HCT116 (cell line): ENCODE data around the gene GNG7. TPM values are rescaled to one million over a fixed set of nuclear protein-coding genes. Genes with fewer than 3 reads are reported as not detected.

ENCODE experiments used
- ATAC-seq: fragments of 200-7000 bp; cut with Tn5 transposase; 2 replicates; pipeline ENCODE4 v1.9.1; 2020; ENCODE audit warnings: mild to moderate bottlenecking, moderate library complexity
- BruUV-seq: library from RNA; stranded (reverse); fragments of 400-500 nt; replicated peaks from 2 replicates; lab custom pipeline; 2021; lab: Mats Ljungman, UMichigan
- CTCF ChIA-PET: fragments of 300-600 bp; sonication (Branson Sonifier 250); formaldehyde crosslinking; loops from one replicate; lab custom pipeline; 2021; ENCODE audit warnings: antibody characterized with exemption; lab: Charles Lee
- POLR2A ChIA-PET: fragments of 300-600, 350-600 bp; sonication (Branson Sonifier 250); formaldehyde crosslinking; loops from one replicate; lab custom pipeline; 2021; ENCODE audit warnings: antibody characterized with exemption; lab: Charles Lee
- RAD21 ChIA-PET, 2 experiments: fragments of 300-600 bp; sonication (Branson Sonifier 250); formaldehyde crosslinking; loops; one replicate each; lab custom pipeline; 2023; ENCODE audit warnings: low total read pairs in 2 of 2; ENCODE audit not compliant: uncharacterized antibody in 2 of 2, unreplicated experiment in 2 of 2, low non-redundant PET in 1 of 2; lab: Charles Lee
- DNase-seq: peaks from one replicate; pipeline ENCODE4 v3.0.0-alpha.2; 2010; ENCODE audit warnings: low read depth, low spot score
- H2AFZ ChIP-seq: fragments of 200-600 bp; shearing (Covaris generic), sonication (generic); 2 replicates; pipeline ENCODE4 v1.6.1; 2017; ENCODE audit warnings: low read depth, mixed run types, mixed read lengths, antibody characterized with exemption, low read length; ENCODE audit not compliant: poor library complexity, severe bottlenecking
- H3K27ac ChIP-seq: 2 replicates; pipeline ENCODE4 v1.5.1; 2012; ENCODE audit warnings: low read depth, low read length
- H3K27me3 ChIP-seq: fragments of 200-600 bp; sonication (generic); 2 replicates; pipeline ENCODE4 v1.6.1; 2016; ENCODE audit warnings: mixed run types, low read length, mixed read lengths; ENCODE audit not compliant: insufficient read depth
- H3K36me3 ChIP-seq, 2 experiments: fragments of 200-500 bp in 1 of 2; fragments of 200-600 bp in 1 of 2; sonication (Bioruptor generic) in 1 of 2; sonication (generic) in 1 of 2; 2 replicates each; pipeline versions ENCODE4 v1.5.1 to v1.6.1; 2014 to 2016; ENCODE audit warnings: low read length in 2 of 2, inconsistent platforms in 1 of 2, mixed read lengths in 1 of 2, mixed run types in 1 of 2; ENCODE audit not compliant: insufficient read depth in 2 of 2, control insufficient read depth in 1 of 2
- H3K4me1 ChIP-seq, 2 experiments: fragments of 200-600 bp in 1 of 2; sonication (generic) in 1 of 2; 2 replicates each; pipeline versions ENCODE4 v1.5.1 to v1.6.1; 2012 to 2017; ENCODE audit warnings: low read length in 2 of 2, inconsistent platforms in 1 of 2, mild to moderate bottlenecking in 1 of 2, mixed read lengths in 1 of 2, mixed run types in 1 of 2, moderate library complexity in 1 of 2; ENCODE audit not compliant: insufficient read depth in 2 of 2, control insufficient read depth in 1 of 2
- H3K4me2 ChIP-seq: fragments of 200-600 bp; sonication (generic); 2 replicates; pipeline ENCODE4 v1.6.1; 2017; ENCODE audit warnings: mixed run types, low read length, mixed read lengths
- H3K4me3 ChIP-seq, 2 experiments: fragments of 200-600 bp in 1 of 2; sonication (generic) in 1 of 2; replicated peaks in 1 of 2; 2 replicates each; pipeline ENCODE4 v1.5.1; 2011 to 2016; ENCODE audit warnings: low read length in 2 of 2, control low read depth in 1 of 2, low read depth in 1 of 2, mild to moderate bottlenecking in 1 of 2, mixed read lengths in 1 of 2, mixed run types in 1 of 2
- H3K79me2 ChIP-seq: fragments of 200-600 bp; sonication (generic); 2 replicates; pipeline ENCODE4 v1.6.1; 2017; ENCODE audit warnings: mild to moderate bottlenecking, mixed run types, low read length, moderate library complexity, mixed read lengths; ENCODE audit not compliant: insufficient read depth
- H3K9ac ChIP-seq: fragments of 200-600 bp; sonication (generic); 2 replicates; pipeline ENCODE4 v1.6.1; 2016; ENCODE audit warnings: low read length, mixed read lengths
- H3K9me2 ChIP-seq: fragments of 200-600 bp; sonication (generic), shearing (Covaris generic); 2 replicates; pipeline ENCODE4 v1.6.1; 2017; ENCODE audit warnings: mixed run types, mild to moderate bottlenecking, moderate library complexity; ENCODE audit not compliant: insufficient read depth
- H3K9me3 ChIP-seq, 2 experiments: fragments of 200-500 bp in 1 of 2; fragments of 200-600 bp in 1 of 2; sonication (Bioruptor generic) in 1 of 2; sonication (generic) in 1 of 2; 2 replicates each; pipeline ENCODE4 v1.6.1; 2014 to 2017; ENCODE audit warnings: low read length in 2 of 2, mixed read lengths in 2 of 2, inconsistent platforms in 1 of 2, low read depth in 1 of 2, mild to moderate bottlenecking in 1 of 2, mixed run types in 1 of 2, moderate library complexity in 1 of 2; ENCODE audit not compliant: control insufficient read depth in 1 of 2, insufficient read depth in 1 of 2
- H4K20me1 ChIP-seq: fragments of 200-600 bp; sonication (generic), shearing (Covaris generic); 2 replicates; pipeline ENCODE4 v1.6.1; 2017; ENCODE audit warnings: mixed run types, mild to moderate bottlenecking, moderate library complexity; ENCODE audit not compliant: insufficient read depth
- ATF3 ChIP-seq: IDR thresholded peaks from 2 replicates; pipeline ENCODE4 v1.6.1; 2012
- EGR1 ChIP-seq: IDR thresholded peaks from 2 replicates; pipeline ENCODE4 v1.6.1; 2012; ENCODE audit warnings: low read depth
- ELF1 ChIP-seq: IDR thresholded peaks from 2 replicates; pipeline ENCODE4 v1.6.1; 2012; ENCODE audit warnings: low read depth, borderline replicate concordance
- EZH2 ChIP-seq: fragments of 200-600 bp; sonication (generic); IDR thresholded peaks from 2 replicates; pipeline ENCODE4 v1.6.1; 2017; ENCODE audit warnings: antibody characterized with exemption, mixed run types
- EZH2phosphoT487 ChIP-seq: fragments of 200-600 bp; IDR thresholded peaks from 2 replicates; pipeline ENCODE4 v1.6.1; 2018; ENCODE audit warnings: antibody characterized with exemption, borderline replicate concordance
- FOSL1 ChIP-seq: IDR thresholded peaks from 2 replicates; pipeline ENCODE4 v1.6.1; 2012; ENCODE audit warnings: low read depth
- SIN3A ChIP-seq: IDR thresholded peaks from 2 replicates; pipeline ENCODE4 v1.6.1; 2012; ENCODE audit warnings: low read depth
- SRF ChIP-seq: IDR thresholded peaks from 2 replicates; pipeline ENCODE4 v1.6.1; 2012; ENCODE audit warnings: low read depth
- ZFX ChIP-seq: fragments of 450-650 bp; IDR thresholded peaks from 2 replicates; pipeline ENCODE4 v1.6.1; 2017
- intact Hi-C: fragments of 100-400 bp; cut with micrococcal nuclease; formaldehyde crosslinking; loops from 2 replicates; pipeline ENCODE4 v1.10.0; 2022
- total RNA-seq: library from RNA; stranded (reverse); gene quantifications from one replicate; pipeline ENCODE4 v1.2.1, GENCODE V29; 2021; ENCODE audit not compliant: unreplicated experiment

The GNG7 gene
- total RNA-seq, 1 experiment from 2014 or later = 11.3 TPM

DNA sequence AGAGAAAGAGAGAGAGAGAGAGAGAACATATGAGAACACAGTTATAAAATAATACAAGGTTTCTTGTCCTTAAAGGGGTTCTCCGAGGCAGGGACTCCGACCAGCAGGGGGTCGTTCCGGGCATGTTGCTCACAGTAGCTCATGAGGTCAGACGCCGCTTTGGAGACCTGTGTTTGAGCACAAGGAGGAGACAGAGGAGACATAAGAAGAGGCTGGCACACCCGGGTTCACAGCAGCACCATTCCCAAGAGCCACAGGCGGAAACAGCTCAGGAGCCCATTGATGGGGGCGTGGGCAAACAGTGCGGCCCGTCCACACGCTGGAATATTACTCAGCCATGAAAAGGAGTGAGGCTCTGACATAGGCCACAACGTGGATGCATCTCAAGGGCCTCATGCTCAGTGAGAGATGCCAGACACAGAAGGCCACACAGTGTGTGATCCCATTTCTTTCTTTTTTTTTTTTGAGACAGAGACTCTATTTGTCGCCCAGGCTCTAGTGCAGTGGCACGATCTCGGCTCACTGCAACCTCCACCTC is 187.4 kb downstream of the GNG7 start:
- no peak overlapping the region for H3K9ac ChIP-seq
- CTCF ChIA-PET = interaction anchor here (1.1 kb wide), 1 partner anchor 9 kb away, joined by 3 read pairs; no protein-coding TSS in a partner anchor
- H3K9me3 ChIP-seq = no peaks in the 10 kb centered on the region
- intact Hi-C loops = no loop called here
- RAD21 ChIA-PET = no interaction called here
- peaks cover 15 to 39% of the 10 kb centered on the region in 2 experiments for H3K4me1 ChIP-seq
- H4K20me1 ChIP-seq = no peaks in the 10 kb centered on the region
- ATAC-seq = no peak
- no peaks in the 10 kb centered on the region for H3K79me2 ChIP-seq
- no peak for DNase-seq
- POLR2A ChIA-PET = interaction anchor here (0.6 to 1.1 kb wide), 2 partner anchors 10 to 12 kb away, joined by 4 read pairs; no protein-coding TSS in a partner anchor
- H3K36me3 ChIP-seq = no peaks in the 10 kb centered on the region
- no peak for TF ChIP-seq EZH2
- no peak for TF ChIP-seq FOSL1
- TF ChIP-seq EGR1 = no peak
- TF ChIP-seq ELF1 = no peak
- TF ChIP-seq SRF = no peak
- TF ChIP-seq EZH2phosphoT487 = no peak
- TF ChIP-seq SIN3A = no peak
- no peak for TF ChIP-seq ATF3
- no peaks in the 10 kb centered on the region for H3K27me3 ChIP-seq
- no peak overlapping the region for H3K27ac ChIP-seq
- no peaks in the 10 kb centered on the region for H3K9me2 ChIP-seq
- H3K4me3 ChIP-seq = no peak overlapping the region
- no TSS peak for BruUV-seq
- no peak overlapping the region for H3K4me2 ChIP-seq
- H2AFZ ChIP-seq = no peak overlapping the region

- no TSS peak for BruUV-seq
- Histone ChIP-seq H4K20me1 (no peaks in the 10 kb centered on the region), H3K9me3 (no peaks in the 10 kb centered on the region), H3K4me3 (no peak overlapping the region), H3K36me3 (no peaks in the 10 kb centered on the region), H2AFZ (no peak overlapping the region), H3K27ac (no peak overlapping the region), H3K27me3 (no peaks in the 10 kb centered on the region), H3K79me2 (no peaks in the 10 kb centered on the region), H3K9ac (no peak overlapping the region), H3K9me2 (no peaks in the 10 kb centered on the region), H3K4me2 (no peak overlapping the region), H3K4me1 (peaks cover 11 to 29% of the 10 kb centered on the region in 2 experiments)
- ChIA-PET CTCF (interaction anchor here (1.0 kb wide), 1 partner anchor 11 kb away, joined by 3 read pairs; no protein-coding TSS in a partner anchor), RAD21 (no interaction called here), POLR2A (no interaction called here)
- ATAC-seq = no peak
- no peak for DNase-seq
- TF ChIP-seq ZFX (no peak), SIN3A (no peak), EGR1 (no peak), ELF1 (no peak)
- intact Hi-C loops = no loop called here
These were observed 189.7 kb downstream of the GNG7 start for GRCh38 chr19:2512523-2513431.
